Mucosa of gallbladder (tissue), 1 donor: Measurements from ENCODE around the gene HMOX1. TPM values are rescaled to one million over a fixed set of nuclear protein-coding genes. Genes with fewer than 3 reads are reported as not detected.
"Not testable (repeated sequence)": the region's sequence is repeated elsewhere in the genome, so short reads cannot be mapped to it uniquely, and the experiment has no call there.

Experiments
- DNase-seq: peaks from one replicate; pipeline ENCODE4 v3.0.0-alpha.2; 2020; ENCODE audit warnings: low spot score
- total RNA-seq: library from RNA; stranded (reverse); gene quantifications from one replicate; pipeline ENCODE4 v1.2.1, GENCODE V29; 2021
- donor health status: DM: no; HTN: no; CAD: no.

The HMOX1 gene
- total RNA-seq, 1 donor from 2014 or later = 41.1 TPM

DNA sequence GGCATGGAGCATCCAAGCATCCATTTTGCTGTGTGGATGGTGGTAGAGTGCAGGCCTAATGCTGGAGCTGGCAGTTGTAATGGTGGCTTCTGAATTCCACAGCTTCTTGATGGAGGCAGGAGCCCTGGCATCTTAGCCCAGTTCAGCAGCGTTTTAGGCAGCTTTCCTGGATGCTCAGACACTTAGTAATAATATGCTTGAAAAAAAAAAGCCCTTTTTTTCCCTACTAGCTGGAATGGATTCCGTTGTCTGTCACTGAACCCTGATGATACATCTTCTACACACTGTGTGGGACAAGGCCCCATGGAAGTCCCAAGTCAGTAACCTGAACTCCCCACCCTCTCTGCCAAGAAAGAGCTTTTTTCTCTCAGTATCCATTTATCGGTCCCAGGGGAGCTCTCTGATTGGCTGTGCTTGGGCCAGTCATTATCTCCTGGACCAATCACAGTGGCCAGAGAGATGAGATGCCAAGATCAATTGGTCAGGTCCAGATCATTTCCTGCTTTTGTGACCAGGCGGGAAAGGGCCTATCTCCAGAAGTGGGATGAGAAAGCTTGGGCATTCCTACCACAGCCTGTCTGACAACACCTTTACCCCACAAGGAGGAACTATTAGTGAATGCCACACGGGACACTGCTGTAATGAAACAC is 53.3 kb downstream of the HMOX1 start:
- DNase-seq = no peak

- DNase-seq = no peak
Measured at GRCh38 chr22:35435201-35435740, 54.4 kb downstream of the HMOX1 start.

DNA sequence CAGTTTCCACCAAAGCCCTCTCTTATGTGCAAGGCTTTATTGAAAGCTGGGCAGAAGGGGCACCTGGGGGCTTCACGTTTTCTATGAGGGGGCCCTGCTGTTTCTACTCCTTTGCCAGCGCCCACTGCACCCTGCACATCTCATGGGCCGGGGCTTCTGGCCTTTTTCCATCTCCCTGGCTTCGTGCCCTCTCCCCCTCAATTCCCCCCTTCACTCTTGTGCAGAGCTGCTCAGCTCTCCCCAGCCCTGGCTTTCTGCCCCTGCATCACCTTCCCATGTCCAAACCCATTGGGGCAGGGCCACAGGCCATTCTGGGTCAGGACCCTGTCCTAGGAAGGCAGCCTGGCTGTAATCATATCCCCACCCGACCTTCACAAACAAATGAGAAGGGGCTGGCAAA is 55.5 kb downstream of the HMOX1 start:
- DNase-seq = no peak

GRCh38 chr22:35437049-35437448 is 56.2 kb downstream of the HMOX1 start:
- no peak for DNase-seq

DNA sequence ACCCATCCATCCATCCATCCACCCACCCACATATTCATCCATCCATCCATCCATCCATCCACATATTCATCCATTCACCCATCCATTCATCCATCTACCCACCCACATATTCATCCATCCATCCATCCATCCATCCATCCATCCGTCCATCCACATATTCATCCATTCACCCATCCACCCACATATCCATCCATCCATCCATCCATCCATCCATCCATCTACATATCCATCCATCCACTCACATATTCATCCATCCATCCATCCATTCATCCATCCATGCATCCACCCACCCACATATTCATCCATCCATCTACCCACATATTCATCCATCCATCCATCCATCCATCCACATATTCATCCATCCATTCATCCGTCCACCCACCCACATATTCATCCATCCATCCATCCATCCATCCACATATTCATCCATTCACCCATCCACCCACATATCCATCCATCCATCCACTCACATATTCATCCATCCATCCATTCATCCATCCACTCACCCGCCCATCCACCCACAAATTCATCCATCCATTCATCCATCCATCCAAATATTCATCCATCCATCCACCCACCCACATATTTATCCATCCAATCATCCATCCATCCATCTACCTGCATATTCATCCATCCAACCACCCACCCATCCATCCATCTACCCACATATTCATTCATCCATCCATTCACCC is 57.9 kb downstream of the HMOX1 start:
- DNase-seq = not testable (repeated sequence)

GRCh38 chr22:35439365-35439717 is 58.4 kb downstream of the HMOX1 start:
- DNase-seq = no peak

GRCh38 chr22:35440129-35440528 is 59.2 kb downstream of the HMOX1 start:
- DNase-seq = no peak

- DNase-seq = no peak
Measured at GRCh38 chr22:35441489-35442100, 60.7 kb downstream of the HMOX1 start.

DNA sequence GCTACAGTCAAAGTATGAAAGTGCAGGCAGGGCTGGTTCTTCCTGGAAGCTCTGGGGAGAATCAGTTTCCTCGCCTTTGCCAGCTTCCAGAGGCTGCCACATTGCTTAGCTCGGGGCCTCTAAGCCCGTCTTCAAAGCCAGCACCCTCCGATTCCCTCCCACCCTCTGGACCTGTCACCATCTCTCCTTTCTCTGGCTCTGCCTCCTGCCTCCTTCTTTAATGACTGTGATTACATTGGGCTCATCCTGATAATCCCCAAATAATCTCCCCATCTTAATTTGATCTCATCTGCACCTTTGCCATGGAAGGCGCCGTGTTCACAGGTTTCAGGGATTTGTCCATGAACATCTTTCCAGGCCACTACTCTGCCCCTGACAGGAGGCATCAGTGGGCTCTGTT is 61.6 kb downstream of the HMOX1 start:
- no peak for DNase-seq

GRCh38 chr22:35443338-35443737 is 62.4 kb downstream of the HMOX1 start:
- DNase-seq = no peak

Other genes starting within 250 kb of the HMOX1 start
- gene HMGXB4, start 123.6 kb upstream of the HMOX1 start, total RNA-seq = 15.8 TPM
- 82.9 TPM for gene TOM1, start 81.2 kb upstream of the HMOX1 start, total RNA-seq
- 25.4 TPM for gene MCM5, start 19.0 kb downstream of the HMOX1 start, total RNA-seq
- 4.4 TPM for gene RASD2, start 159.7 kb downstream of the HMOX1 start, total RNA-seq
- gene MB, start 236.2 kb downstream of the HMOX1 start, total RNA-seq = 0.35 TPM